ENCODE data around the gene ACAP2. TPM values are rescaled to one million over a fixed set of nuclear protein-coding genes. Genes with fewer than 3 reads are reported as not detected.
A peak's percentile ranks its signal among the peaks of the same experiment; 100 is the strongest.

The ACAP2 gene
- total and polyA plus RNA-seq, 2 experiments from 2014 or later = 27.0 to 47.4 TPM

DNA sequence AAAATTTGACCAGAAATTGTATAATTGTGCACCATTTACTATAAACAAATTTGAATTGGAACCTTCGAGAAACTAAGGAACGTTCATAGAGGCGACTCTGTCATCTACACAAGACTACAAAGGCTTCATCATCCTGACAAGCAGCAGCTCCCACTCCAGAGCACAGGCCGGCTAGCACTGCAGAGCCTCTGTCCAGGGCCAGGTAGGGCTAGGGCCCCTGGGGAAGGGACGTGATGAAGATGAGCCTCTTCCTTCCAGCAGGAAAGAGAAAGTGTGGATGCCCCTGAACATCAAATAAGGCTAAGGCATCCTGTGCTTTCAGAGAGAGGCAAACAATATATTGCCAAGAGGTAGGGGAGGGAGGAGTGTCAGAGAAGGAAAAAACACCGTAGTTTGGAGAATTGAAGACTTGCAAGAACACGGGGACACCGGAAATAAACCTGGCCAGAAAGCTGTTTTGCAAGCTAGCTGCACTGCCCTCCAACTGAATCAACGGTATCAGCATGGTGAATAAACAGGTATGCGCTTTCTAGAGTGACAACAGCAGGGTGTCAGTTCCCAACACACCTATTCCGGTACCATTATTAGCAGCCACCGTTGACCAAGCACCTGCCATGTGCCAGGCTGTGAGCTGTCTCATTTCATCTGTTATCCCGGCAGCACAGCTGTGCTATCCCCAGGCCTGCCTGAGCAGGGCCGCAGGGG lies 184.2 kb downstream of the ACAP2 start:
- Histone ChIP-seq H3K4me2 (peak overlapping the region; percentile 96), H3K27me3 (no peaks in the 10 kb centered on the region), H3K27ac (peak overlapping the region; percentile 98), H4K20me1 (ENCODE audit: insufficient read depth, poor library complexity, severe bottlenecking) (no peaks in the 10 kb centered on the region), H3K36me3 (replicated peaks; ENCODE audit: insufficient read depth, low read depth) (no peaks in the 10 kb centered on the region), H3K4me3 (no peak overlapping the region), H3K9me2 (replicated peaks; ENCODE audit: insufficient read depth) (no peaks in the 10 kb centered on the region), H3K4me1 (ENCODE audit: insufficient read depth) (peaks cover 23% of the 10 kb centered on the region), H3K79me2 (peaks cover 63% of the 10 kb centered on the region), H3K9me3 (ENCODE audit: low read depth) (no peaks in the 10 kb centered on the region), H2AFZ (peak overlapping the region; percentile 65)
- TF ChIP-seq EZH2 (IDR thresholded peaks at IDR 0.05; ENCODE audit: borderline replicate concordance) (no peak), EZH2phosphoT487 (IDR thresholded peaks at IDR 0.05; ENCODE audit: low read depth, severe bottlenecking, unreplicated experiment) (no peak)
- TF ChIP-seq, protein P1, sequence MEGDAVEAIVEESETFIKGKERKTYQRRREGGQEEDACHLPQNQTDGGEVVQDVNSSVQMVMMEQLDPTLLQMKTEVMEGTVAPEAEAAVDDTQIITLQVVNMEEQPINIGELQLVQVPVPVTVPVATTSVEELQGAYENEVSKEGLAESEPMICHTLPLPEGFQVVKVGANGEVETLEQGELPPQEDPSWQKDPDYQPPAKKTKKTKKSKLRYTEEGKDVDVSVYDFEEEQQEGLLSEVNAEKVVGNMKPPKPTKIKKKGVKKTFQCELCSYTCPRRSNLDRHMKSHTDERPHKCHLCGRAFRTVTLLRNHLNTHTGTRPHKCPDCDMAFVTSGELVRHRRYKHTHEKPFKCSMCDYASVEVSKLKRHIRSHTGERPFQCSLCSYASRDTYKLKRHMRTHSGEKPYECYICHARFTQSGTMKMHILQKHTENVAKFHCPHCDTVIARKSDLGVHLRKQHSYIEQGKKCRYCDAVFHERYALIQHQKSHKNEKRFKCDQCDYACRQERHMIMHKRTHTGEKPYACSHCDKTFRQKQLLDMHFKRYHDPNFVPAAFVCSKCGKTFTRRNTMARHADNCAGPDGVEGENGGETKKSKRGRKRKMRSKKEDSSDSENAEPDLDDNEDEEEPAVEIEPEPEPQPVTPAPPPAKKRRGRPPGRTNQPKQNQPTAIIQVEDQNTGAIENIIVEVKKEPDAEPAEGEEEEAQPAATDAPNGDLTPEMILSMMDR (IDR thresholded peaks at IDR 0.05; ENCODE audit: poor library complexity) = no peak
- WGBS (ENCODE audit: low lambda C conversion rate, missing lambda C conversion rate) = 66% methylated on average over 14 of the region's 14 CpGs
- DNase-seq (ENCODE audit: low spot score) = no peak

GRCh38 chr3:195257454-195258448 lies 185.1 kb downstream of the ACAP2 start:
- Histone ChIP-seq H2AFZ (no peak overlapping the region), H3K4me3 (no peak overlapping the region), H3K79me2 (peaks cover 64% of the 10 kb centered on the region), H3K9me3 (ENCODE audit: low read depth) (no peaks in the 10 kb centered on the region), H3K27ac (peak overlapping the region; percentile 98), H3K4me1 (ENCODE audit: insufficient read depth) (peaks cover 24% of the 10 kb centered on the region), H3K9me2 (replicated peaks; ENCODE audit: insufficient read depth) (no peaks in the 10 kb centered on the region), H3K27me3 (no peaks in the 10 kb centered on the region), H3K36me3 (replicated peaks; ENCODE audit: insufficient read depth, low read depth) (no peaks in the 10 kb centered on the region), H4K20me1 (ENCODE audit: insufficient read depth, poor library complexity, severe bottlenecking) (no peaks in the 10 kb centered on the region), H3K4me2 (peak overlapping the region; percentile 96)
- DNase-seq (ENCODE audit: low spot score) = no peak
- 89% methylated on average over 16 of the region's 16 CpGs for WGBS (ENCODE audit: low lambda C conversion rate, missing lambda C conversion rate)
- no peak for TF ChIP-seq EZH2 (IDR thresholded peaks at IDR 0.05; ENCODE audit: borderline replicate concordance)
- TF ChIP-seq, protein P1 (IDR thresholded peaks at IDR 0.05; ENCODE audit: poor library complexity) = no peak
- no peak for TF ChIP-seq EZH2phosphoT487 (IDR thresholded peaks at IDR 0.05; ENCODE audit: low read depth, severe bottlenecking, unreplicated experiment)

DNA sequence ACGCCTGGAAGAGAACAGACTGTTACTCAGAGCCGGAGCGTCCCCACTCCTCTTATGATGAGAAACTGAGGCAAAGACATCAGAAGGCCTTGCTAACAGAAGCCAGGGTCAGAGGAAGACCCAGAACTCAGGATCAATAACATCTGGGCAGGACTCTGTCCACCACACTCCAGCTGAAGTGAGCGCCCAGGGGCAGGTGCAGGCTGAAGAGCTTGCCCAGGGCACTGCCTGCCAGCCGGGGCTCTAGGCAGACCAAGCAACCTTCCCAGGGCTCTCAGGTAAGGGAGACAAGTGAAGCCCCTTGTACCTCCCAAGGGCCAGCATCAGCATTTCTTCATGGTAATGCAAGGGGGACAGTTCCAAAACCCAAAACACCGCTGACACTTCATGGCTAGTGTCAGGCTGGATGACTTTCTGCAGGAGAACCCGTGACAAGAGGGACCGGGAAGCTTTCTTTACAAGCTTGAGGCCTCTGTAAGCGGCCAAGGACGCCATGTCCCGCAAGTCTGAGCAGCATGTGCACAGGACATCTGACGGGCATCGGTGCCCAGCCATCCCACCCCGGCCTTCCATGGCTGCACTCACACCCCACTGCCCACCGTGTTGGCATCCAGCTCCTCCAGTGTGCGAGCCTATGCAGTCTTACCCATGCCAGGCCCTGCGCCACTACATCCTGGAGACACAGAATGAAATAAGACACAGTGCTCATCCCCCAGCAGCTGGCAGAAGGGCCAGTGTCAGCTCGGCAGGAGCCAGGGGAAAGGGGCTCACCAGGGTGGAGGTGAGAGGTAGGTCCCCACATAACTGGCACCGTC lies 186.0 kb downstream of the ACAP2 start:
- no peaks in the 10 kb centered on the region for H3K9me3 ChIP-seq (ENCODE audit: low read depth)
- peaks cover 24% of the 10 kb centered on the region for H3K4me1 ChIP-seq (ENCODE audit: insufficient read depth)
- H3K79me2 ChIP-seq = peaks cover 63% of the 10 kb centered on the region
- H3K4me2 ChIP-seq = no peak overlapping the region
- no peak for TF ChIP-seq EZH2phosphoT487 (IDR thresholded peaks at IDR 0.05; ENCODE audit: low read depth, severe bottlenecking, unreplicated experiment)
- TF ChIP-seq, protein P1 (IDR thresholded peaks at IDR 0.05; ENCODE audit: poor library complexity) = no peak
- no peak for TF ChIP-seq EZH2 (IDR thresholded peaks at IDR 0.05; ENCODE audit: borderline replicate concordance)
- H3K9me2 ChIP-seq (replicated peaks; ENCODE audit: insufficient read depth) = no peaks in the 10 kb centered on the region
- 97% methylated on average over 19 of the region's 19 CpGs for WGBS (ENCODE audit: low lambda C conversion rate, missing lambda C conversion rate)
- DNase-seq (ENCODE audit: low spot score) = no peak
- no peaks in the 10 kb centered on the region for H3K36me3 ChIP-seq (replicated peaks; ENCODE audit: insufficient read depth, low read depth)
- H3K27me3 ChIP-seq = no peaks in the 10 kb centered on the region
- no peak overlapping the region for H2AFZ ChIP-seq
- H3K27ac ChIP-seq = no peak overlapping the region
- no peak overlapping the region for H3K4me3 ChIP-seq
- H4K20me1 ChIP-seq (ENCODE audit: insufficient read depth, poor library complexity, severe bottlenecking) = no peaks in the 10 kb centered on the region

Measured in hepatocyte (in vitro differentiated cells).